ENCODE results near the gene ZNF322.

Gene ZNF322

DNA sequence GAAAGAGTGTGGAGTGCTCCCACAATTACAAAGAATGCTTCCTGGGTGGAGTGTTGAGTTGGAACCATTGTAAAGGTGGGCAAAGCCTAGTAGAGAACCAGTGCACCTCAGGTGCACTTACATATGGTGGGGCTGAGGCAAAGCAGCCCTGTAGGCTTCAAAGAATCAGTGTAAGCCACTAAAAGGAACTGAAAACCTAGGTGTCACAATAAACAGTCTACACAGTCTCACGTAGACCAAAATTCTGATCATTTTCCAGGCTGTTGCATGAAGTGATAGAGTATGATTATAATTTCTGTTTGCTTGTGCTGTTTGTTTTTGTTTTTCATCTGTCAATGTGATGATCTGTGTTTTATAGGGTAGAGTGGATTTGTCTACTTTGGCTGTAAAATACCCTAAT is 60.0 kb downstream of the ZNF322 start:
- peak; percentile 33 for ATAC-seq
- peaks cover 63% of the 10 kb centered on the region for H3K4me1 Mint-ChIP-seq
- no peaks in the 10 kb centered on the region for H3K27me3 Mint-ChIP-seq
- no peaks in the 10 kb centered on the region for H3K9me3 Mint-ChIP-seq
- H3K4me3 Mint-ChIP-seq, result peak overlapping the region; percentile 37 to 51
- DNase-seq, result no peak
- H3K27ac Mint-ChIP-seq, result peak overlapping the region in 1 of 2 donors; percentile 29

GRCh38 chr6:26599134-26599533 is 60.4 kb downstream of the ZNF322 start:
- no peaks in the 10 kb centered on the region for H3K9me3 Mint-ChIP-seq
- peaks cover 58% of the 10 kb centered on the region for H3K4me1 Mint-ChIP-seq
- H3K4me3 Mint-ChIP-seq, result peak overlapping the region; percentile 37 to 51
- no peak overlapping the region for H3K27ac Mint-ChIP-seq
- DNase-seq, result no peak
- H3K27me3 Mint-ChIP-seq, result no peaks in the 10 kb centered on the region
- no peak for ATAC-seq

DNA sequence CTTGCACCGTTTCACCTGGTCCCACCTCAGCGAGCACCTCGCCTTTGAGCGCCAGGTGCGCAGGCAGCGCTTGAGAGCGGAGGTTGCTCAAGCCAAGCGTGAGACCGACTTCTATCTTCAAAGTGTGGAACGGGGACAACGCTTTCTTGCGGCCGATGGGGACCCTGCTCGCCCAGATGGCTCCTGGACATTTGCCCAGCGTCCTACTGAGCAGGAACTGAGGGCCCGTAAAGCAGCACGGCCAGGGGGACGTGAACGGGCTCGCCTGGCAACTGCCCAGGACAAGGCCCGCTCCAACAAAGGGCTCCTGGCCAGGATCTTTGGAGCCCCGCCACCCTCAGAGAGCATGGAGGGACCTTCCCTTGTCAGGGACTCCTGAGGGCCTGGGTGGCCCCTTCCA is 61.3 kb downstream of the ZNF322 start:
- no peaks in the 10 kb centered on the region for H3K9me3 Mint-ChIP-seq
- DNase-seq (no peak), ATAC-seq (no peak)
- peaks cover 54% of the 10 kb centered on the region for H3K4me1 Mint-ChIP-seq
- H3K27ac Mint-ChIP-seq, result peak overlapping the region; percentile 55 to 90
- peaks cover 8% of the 10 kb centered on the region for H3K27me3 Mint-ChIP-seq
- H3K4me3 Mint-ChIP-seq, result no peak overlapping the region

- Mint-ChIP-seq H3K27ac (peak overlapping the region; percentile 55 to 90), H3K9me3 (no peaks in the 10 kb centered on the region), H3K4me3 (no peak overlapping the region), H3K27me3 (peaks cover 12% of the 10 kb centered on the region), H3K4me1 (peaks cover 50% of the 10 kb centered on the region)
- DNase-seq, result no peak
- no peak for ATAC-seq
These were observed 61.7 kb downstream of the ZNF322 start for GRCh38 chr6:26597821-26598220.

DNA sequence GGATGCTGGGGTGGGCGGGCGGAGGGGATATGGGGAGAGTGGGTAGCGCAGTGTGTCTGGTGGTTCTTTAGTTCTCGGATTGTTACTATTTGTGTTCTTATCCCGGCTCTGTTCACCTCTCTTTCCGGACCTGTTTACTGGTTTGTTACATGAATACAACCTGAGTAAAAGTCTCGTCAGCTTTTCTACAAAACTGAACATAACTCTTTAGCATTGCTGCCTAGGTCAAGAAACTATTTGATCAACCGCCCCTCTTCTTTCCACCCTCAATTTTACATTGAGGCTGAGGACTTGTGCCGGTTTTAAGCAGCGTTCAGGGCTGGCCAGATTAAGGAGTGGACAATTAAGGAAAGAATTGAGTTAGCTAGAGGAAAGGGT is 62.2 kb downstream of the ZNF322 start:
- Mint-ChIP-seq H3K27ac (peak overlapping the region in 1 of 2 donors; percentile 31), H3K4me1 (peaks cover 45% of the 10 kb centered on the region), H3K9me3 (no peaks in the 10 kb centered on the region), H3K27me3 (peaks cover 14% of the 10 kb centered on the region), H3K4me3 (no peak overlapping the region)
- ATAC-seq, result no peak
- DNase-seq, result no peak

DNA sequence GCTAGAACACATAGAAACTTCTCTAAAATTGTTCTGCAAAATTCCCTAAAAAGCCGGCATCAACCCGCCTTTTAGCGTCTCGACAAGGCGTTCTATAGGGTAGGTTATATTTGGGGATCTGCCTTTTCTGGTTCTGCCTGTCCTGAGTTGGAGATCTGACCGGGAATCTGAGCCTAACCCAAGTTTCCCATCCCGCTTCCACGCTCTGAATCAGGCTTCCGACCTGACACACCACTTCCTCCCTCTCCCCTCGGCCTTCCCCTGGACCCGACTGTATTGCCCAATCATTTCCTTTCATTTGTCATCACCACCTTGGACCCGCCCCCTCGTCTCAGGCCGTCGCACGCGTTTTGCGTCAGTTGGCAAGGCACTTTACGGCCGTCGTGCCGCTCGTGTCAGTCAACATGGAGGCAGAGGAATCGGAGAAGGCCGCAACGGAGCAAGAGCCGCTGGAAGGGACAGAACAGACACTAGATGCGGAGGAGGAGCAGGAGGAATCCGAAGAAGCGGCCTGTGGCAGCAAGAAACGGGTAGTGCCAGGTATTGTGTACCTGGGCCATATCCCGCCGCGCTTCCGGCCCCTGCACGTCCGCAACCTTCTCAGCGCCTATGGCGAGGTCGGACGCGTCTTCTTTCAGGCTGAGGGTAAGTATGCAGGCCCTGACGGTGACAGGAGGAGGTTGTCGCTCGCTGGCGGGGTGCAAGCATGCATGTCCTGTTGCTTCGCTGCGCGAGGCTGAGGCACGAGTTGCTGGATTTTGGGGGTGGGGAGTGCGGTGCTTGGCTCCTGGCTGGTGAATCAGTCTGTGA is 62.8 kb downstream of the ZNF322 start, which contains the start of gene ABT1:
Gene ABT1, plus strand, starts transcription at position 375 of the 810 bp plus-strand sequence. Its CDS starts 30 bp downstream, at position 405.
- Mint-ChIP-seq H3K9me3 (no peaks in the 10 kb centered on the region), H3K4me1 (peaks cover 43% of the 10 kb centered on the region), H3K27me3 (peaks cover 19% of the 10 kb centered on the region), H3K27ac (peak within 1 kb of the TSS in 1 of 2 donors; percentile 31), H3K4me3 (no peak within 1 kb of the TSS)
- peak; percentile 93 to 97 for DNase-seq
- peak; percentile 75 for ATAC-seq

- H3K4me3 Mint-ChIP-seq, result no peak overlapping the region
- peak; percentile 86 to 87 for DNase-seq
- peaks cover 28% of the 10 kb centered on the region for H3K27me3 Mint-ChIP-seq
- H3K4me1 Mint-ChIP-seq, result peaks cover 36% of the 10 kb centered on the region
- ATAC-seq, result peak; percentile 75
- H3K9me3 Mint-ChIP-seq, result no peaks in the 10 kb centered on the region
- no peak overlapping the region for H3K27ac Mint-ChIP-seq
These were observed 63.8 kb downstream of the ZNF322 start for GRCh38 chr6:26595669-26596269.

- Mint-ChIP-seq H3K9me3 (no peaks in the 10 kb centered on the region), H3K4me1 (peaks cover 28% of the 10 kb centered on the region), H3K27ac (peak overlapping the region in 1 of 2 donors; percentile 51), H3K4me3 (peak overlapping the region in 1 of 2 donors; percentile 16), H3K27me3 (peaks cover 32% of the 10 kb centered on the region)
- peak; percentile 36 to 71 for DNase-seq
- no peak for ATAC-seq
These were observed 64.6 kb downstream of the ZNF322 start for GRCh38 chr6:26594730-26595632.

- Mint-ChIP-seq H3K27me3 (peaks cover 33% of the 10 kb centered on the region), H3K9me3 (no peaks in the 10 kb centered on the region), H3K4me3 (peak overlapping the region in 1 of 2 donors; percentile 52), H3K4me1 (peaks cover 19% of the 10 kb centered on the region), H3K27ac (no peak overlapping the region)
- DNase-seq, result no peak
- ATAC-seq, result no peak
These were observed 65.4 kb downstream of the ZNF322 start for GRCh38 chr6:26594131-26594498.

DNA sequence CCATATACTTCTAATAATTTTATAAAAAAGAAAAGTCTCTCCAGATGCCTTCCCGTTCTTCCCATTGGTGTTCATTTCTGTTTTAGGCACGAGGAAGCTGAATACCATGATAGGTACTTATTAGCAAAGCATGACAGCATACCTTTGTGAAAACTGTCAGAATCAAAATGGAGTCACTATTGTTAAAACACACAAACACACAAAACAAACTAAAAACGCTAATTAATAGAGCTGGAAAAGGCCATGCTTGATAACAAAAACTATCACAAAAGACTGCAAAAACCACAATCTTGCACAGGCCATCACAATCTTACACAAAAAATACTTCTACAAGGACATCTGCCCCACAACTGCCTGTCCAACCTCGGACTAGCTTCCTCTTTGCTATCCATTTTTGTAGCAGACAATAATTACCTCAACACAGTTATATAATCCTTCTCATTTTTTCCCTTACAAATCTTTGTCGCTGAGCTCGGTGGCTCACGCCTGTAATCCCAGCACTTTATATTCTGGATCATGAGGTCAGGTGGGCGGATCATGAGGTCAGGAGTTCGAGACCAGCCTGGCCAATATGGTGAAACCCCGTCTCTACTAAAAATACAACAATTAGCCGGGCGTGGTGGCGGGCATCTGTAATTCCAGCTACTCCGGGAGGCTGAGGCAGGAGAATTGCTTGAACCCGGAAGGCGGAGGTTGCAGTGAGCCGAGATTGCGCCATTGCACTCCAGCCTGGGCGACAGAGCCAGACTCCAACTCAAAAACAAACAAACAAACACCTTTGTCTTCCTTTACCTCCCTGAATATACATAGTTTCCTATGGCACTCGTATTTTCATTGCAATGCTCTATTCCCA is 66.0 kb downstream of the ZNF322 start:
- Mint-ChIP-seq H3K27ac (no peak overlapping the region), H3K27me3 (peaks cover 33% of the 10 kb centered on the region), H3K9me3 (no peaks in the 10 kb centered on the region), H3K4me3 (peak overlapping the region in 1 of 2 donors; percentile 52), H3K4me1 (peaks cover 13% of the 10 kb centered on the region)
- DNase-seq, result no peak
- ATAC-seq, result no peak

- Mint-ChIP-seq H3K27ac (no peak overlapping the region), H3K9me3 (no peaks in the 10 kb centered on the region), H3K4me3 (no peak overlapping the region), H3K27me3 (peaks cover 33% of the 10 kb centered on the region), H3K4me1 (peaks cover 5% of the 10 kb centered on the region)
- DNase-seq (no peak), ATAC-seq (no peak)
These were observed 66.9 kb downstream of the ZNF322 start for GRCh38 chr6:26592649-26593048.

- peaks cover 45% of the 10 kb centered on the region for H3K27me3 Mint-ChIP-seq
- H3K27ac Mint-ChIP-seq, result no peak overlapping the region
- H3K4me3 Mint-ChIP-seq, result no peak overlapping the region
- DNase-seq (no peak), ATAC-seq (no peak)
- H3K9me3 Mint-ChIP-seq, result no peaks in the 10 kb centered on the region
- peaks cover 5% of the 10 kb centered on the region for H3K4me1 Mint-ChIP-seq
These were observed 70.6 kb downstream of the ZNF322 start for GRCh38 chr6:26588965-26589364.

All from stimulated activated naive CD8-positive, alpha-beta T cell treated with anti-CD3 and anti-CD28 coated beads, Interleukin-15, amount 100 ng/mL, for 72 hours (primary cell).